ENCODE results near the gene MB21D2.

MB21D2 gene

GRCh38 chr3:192953926-192954325 is 36.3 kb upstream of the MB21D2 start:
- Histone ChIP-seq H3K27me3 (no peaks in the 10 kb centered on the region), H3K27ac (no peak overlapping the region), H3K9me3 (no peaks in the 10 kb centered on the region), H3K4me1 (no peaks in the 10 kb centered on the region), H3K4me3 (no peak overlapping the region), H3K36me3 (no peaks in the 10 kb centered on the region)
- no peak for TF ChIP-seq CTCF (IDR thresholded peaks at IDR 0.05)
- intact Hi-C loops (cut with DNase I; ENCODE audit: low total_unique reads), result no loop called here
- DNase-seq, result no peak

DNA sequence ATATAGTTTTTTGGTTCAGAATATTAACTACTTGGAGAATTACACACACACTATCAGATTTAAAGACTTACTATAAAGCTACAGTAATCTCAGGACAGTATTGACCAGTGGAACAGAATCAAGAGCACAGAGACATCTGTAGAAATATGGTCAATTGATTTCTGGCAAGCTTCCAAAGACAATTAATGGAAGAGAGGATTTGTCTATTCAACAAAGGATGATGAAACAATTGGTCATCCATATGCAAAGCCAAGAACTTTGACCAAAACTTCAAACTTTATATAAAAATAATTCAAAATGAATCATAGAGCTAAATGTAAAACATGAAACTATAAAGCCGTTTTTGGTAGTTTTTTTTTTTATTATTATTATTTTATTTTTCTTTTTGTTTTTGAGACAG is 29.8 kb upstream of the MB21D2 start:
- Histone ChIP-seq H3K27me3 (no peaks in the 10 kb centered on the region), H3K4me3 (no peak overlapping the region), H3K4me1 (peaks cover 0 to 15% (median 0%) of the 10 kb centered on the region in 4 donors), H3K36me3 (no peaks in the 10 kb centered on the region), H3K27ac (no peak overlapping the region), H3K9me3 (no peaks in the 10 kb centered on the region)
- DNase-seq, result no peak
- no peak for TF ChIP-seq CTCF (IDR thresholded peaks at IDR 0.05)
- intact Hi-C loops (cut with DNase I; ENCODE audit: low total_unique reads), result no loop called here

DNA sequence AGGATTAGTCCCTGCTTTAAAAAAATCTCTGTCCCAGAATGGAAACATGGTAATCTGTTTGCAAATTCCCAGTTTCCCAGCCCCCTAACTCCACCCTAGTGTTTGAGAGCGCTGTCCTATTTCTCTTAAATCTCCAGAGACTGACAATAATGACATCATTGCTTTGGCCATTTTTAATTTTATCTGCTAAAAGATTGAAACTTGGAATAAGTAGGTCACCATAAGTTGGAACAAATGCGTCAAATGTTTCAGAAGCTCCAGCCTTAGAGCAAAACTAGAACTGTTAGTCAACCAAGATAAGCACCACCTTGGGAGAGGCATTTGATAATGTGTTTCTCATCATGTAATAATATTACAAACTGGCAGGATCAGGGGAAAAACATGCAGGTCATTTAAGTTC is 25.7 kb upstream of the MB21D2 start:
- no peaks in the 10 kb centered on the region for H3K9me3 ChIP-seq
- no peak overlapping the region for H3K27ac ChIP-seq
- H3K4me3 ChIP-seq, result no peak overlapping the region
- H3K27me3 ChIP-seq, result no peaks in the 10 kb centered on the region
- TF ChIP-seq CTCF (IDR thresholded peaks at IDR 0.05), result no peak
- intact Hi-C loops (cut with DNase I; ENCODE audit: low total_unique reads), result no loop called here
- peaks cover 0 to 15% (median 0%) of the 10 kb centered on the region in 4 donors for H3K4me1 ChIP-seq
- no peaks in the 10 kb centered on the region for H3K36me3 ChIP-seq
- DNase-seq, result no peak

- Histone ChIP-seq H3K36me3 (no peaks in the 10 kb centered on the region), H3K27ac (no peak overlapping the region), H3K9me3 (no peaks in the 10 kb centered on the region), H3K4me1 (peaks cover 0 to 15% (median 0%) of the 10 kb centered on the region in 4 donors), H3K4me3 (no peak overlapping the region), H3K27me3 (no peaks in the 10 kb centered on the region)
- no peak for DNase-seq
- no peak for TF ChIP-seq CTCF (IDR thresholded peaks at IDR 0.05)
- intact Hi-C loops (cut with DNase I; ENCODE audit: low total_unique reads), result no loop called here
Observed at GRCh38 chr3:192942625-192943024, 25.0 kb upstream of the MB21D2 start.

DNA sequence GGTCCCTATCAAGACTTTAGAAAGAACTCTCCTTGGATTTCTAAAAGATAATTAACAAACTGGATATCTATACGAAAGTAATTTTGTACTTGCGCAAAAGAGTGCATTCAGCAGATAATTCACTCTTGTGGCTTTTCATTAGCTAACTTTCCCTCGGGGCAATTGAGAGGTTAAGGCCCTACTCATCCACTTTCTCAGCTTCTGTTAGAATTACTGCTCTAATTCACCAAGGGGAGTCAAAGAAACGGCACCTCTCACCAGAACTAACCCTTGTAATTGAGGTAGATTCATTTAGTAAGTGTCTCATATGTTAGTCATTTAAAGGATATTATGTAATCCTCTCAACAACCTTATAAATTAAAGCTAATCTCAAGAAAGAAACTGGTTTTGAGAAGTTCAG is 22.5 kb upstream of the MB21D2 start:
- intact Hi-C loops (cut with DNase I; ENCODE audit: low total_unique reads), result no loop called here
- no peak for TF ChIP-seq CTCF (IDR thresholded peaks at IDR 0.05)
- no peaks in the 10 kb centered on the region for H3K27me3 ChIP-seq
- no peaks in the 10 kb centered on the region for H3K36me3 ChIP-seq
- peaks cover 0 to 15% (median 0%) of the 10 kb centered on the region in 4 donors for H3K4me1 ChIP-seq
- no peak overlapping the region for H3K27ac ChIP-seq
- DNase-seq, result no peak
- no peak overlapping the region for H3K4me3 ChIP-seq
- H3K9me3 ChIP-seq, result no peaks in the 10 kb centered on the region

- Histone ChIP-seq H3K4me3 (no peak overlapping the region), H3K27me3 (no peaks in the 10 kb centered on the region), H3K36me3 (no peaks in the 10 kb centered on the region), H3K27ac (no peak overlapping the region), H3K9me3 (no peaks in the 10 kb centered on the region), H3K4me1 (no peaks in the 10 kb centered on the region)
- intact Hi-C loops (cut with DNase I; ENCODE audit: low total_unique reads), result no loop called here
- no peak for DNase-seq
- no peak for TF ChIP-seq CTCF (IDR thresholded peaks at IDR 0.05)
Observed at GRCh38 chr3:192935441-192935840, 17.8 kb upstream of the MB21D2 start.

All from tibial artery (tissue), 4 donors.